ENCODE measurements around the gene C19orf81.

The C19orf81 gene

GRCh38 chr19:50629801-50630200, 19.4 kb upstream of the C19orf81 start:
- no peak for DNase-seq (ENCODE audit: low read depth)

GRCh38 chr19:50632151-50632835, 17.0 kb upstream of the C19orf81 start:
- DNase-seq (ENCODE audit: low read depth), result no peak

GRCh38 chr19:50633359-50633758, 15.9 kb upstream of the C19orf81 start:
- DNase-seq (ENCODE audit: low read depth), result no peak

GRCh38 chr19:50633973-50634372, 15.3 kb upstream of the C19orf81 start:
- no peak for DNase-seq (ENCODE audit: low read depth)

GRCh38 chr19:50636317-50637085, 12.7 kb upstream of the C19orf81 start:
- no peak for DNase-seq (ENCODE audit: low read depth)

GRCh38 chr19:50638600-50638999, 10.6 kb upstream of the C19orf81 start:
- DNase-seq (ENCODE audit: low read depth), result no peak

GRCh38 chr19:50639121-50640112, 9.8 kb upstream of the C19orf81 start, which contains the start of gene SYT3:
TSS of gene SYT3 (minus strand) at chr19:50639881. CDS start at chr19:50637411, 2,470 bp downstream.
- no peak for DNase-seq (ENCODE audit: low read depth)

- no peak for DNase-seq (ENCODE audit: low read depth)
These were observed 8.9 kb upstream of the C19orf81 start for GRCh38 chr19:50640368-50640767.

GRCh38 chr19:50644315-50644915, 4.8 kb upstream of the C19orf81 start:
- DNase-seq (ENCODE audit: low read depth), result no peak

GRCh38 chr19:50645107-50645506, 4.1 kb upstream of the C19orf81 start:
- no peak for DNase-seq (ENCODE audit: low read depth)

GRCh38 chr19:50646074-50646807, 3.0 kb upstream of the C19orf81 start:
- DNase-seq (ENCODE audit: low read depth), result no peak

GRCh38 chr19:50647879-50648615, 1.2 kb upstream of the C19orf81 start:
- no peak for DNase-seq (ENCODE audit: low read depth)

GRCh38 chr19:50648659-50649058, 586 bp upstream of the C19orf81 start:
- no peak for DNase-seq (ENCODE audit: low read depth)

- DNase-seq (ENCODE audit: low read depth), result no peak
These were observed 1.9 kb downstream of the C19orf81 start for GRCh38 chr19:50651174-50651573.

GRCh38 chr19:50652722-50653121, 3.5 kb downstream of the C19orf81 start:
- no peak for DNase-seq (ENCODE audit: low read depth)

- DNase-seq (ENCODE audit: low read depth), result no peak
These were observed 5.6 kb downstream of the C19orf81 start for GRCh38 chr19:50654882-50655281.

- DNase-seq (ENCODE audit: low read depth), result no peak
These were observed 8.0 kb downstream of the C19orf81 start for GRCh38 chr19:50657222-50657669.

GRCh38 chr19:50657712-50658440, 8.6 kb downstream of the C19orf81 start:
- DNase-seq (ENCODE audit: low read depth), result peak; percentile 48
